ENCODE data around the gene FAM120C. TPM values are rescaled to one million over a fixed set of nuclear protein-coding genes. Genes with fewer than 3 reads are reported as not detected.
A peak's percentile ranks its signal among the peaks of the same experiment; 100 is the strongest.

Gene FAM120C
- total and polyA plus RNA-seq, 2 of the 4 experiments (the other 2 are of a cell fraction), result 3.4 to 3.6 TPM

GRCh38 chrX:54134269-54134668 is 48.8 kb downstream of the FAM120C start:
- POLR2A ChIA-PET (ENCODE audit: unreplicated experiment), result no interaction called here
- peak; percentile 75 for TF ChIP-seq MAFK (IDR thresholded peaks at IDR 0.05; ENCODE audit: low read depth, low read length)
- TF ChIP-seq BHLHE40 (IDR thresholded peaks at IDR 0.05; ENCODE audit: low read depth, low read length), result no peak
- Histone ChIP-seq H3K9me3 (ENCODE audit: control insufficient read depth, insufficient read depth, low read length) (no peaks in the 10 kb centered on the region), H4K8ac (ENCODE audit: low read depth in 2 of 2, low read length in 2 of 2) (no peak overlapping the region), H3K4me1 (ENCODE audit: control insufficient read depth, insufficient read depth, low read length) (no peaks in the 10 kb centered on the region), H4K20me1 (ENCODE audit: insufficient read depth, low read length) (no peaks in the 10 kb centered on the region), H3K23ac (ENCODE audit: low read depth, low read length) (no peak overlapping the region), H2AFZ (replicated peaks; ENCODE audit: low read length, poor library complexity) (no peak overlapping the region), H4K5ac (ENCODE audit: low read depth, low read length) (no peak overlapping the region), H3K4me2 (ENCODE audit: low read depth, low read length) (no peak overlapping the region), H3K27ac (ENCODE audit: insufficient read depth, low read length) (no peak overlapping the region), H4K91ac (ENCODE audit: insufficient read depth, low read depth, low read length) (no peak overlapping the region), H2BK120ac (ENCODE audit: low read depth, low read length) (no peak overlapping the region), H3K27me3 (ENCODE audit: control insufficient read depth, insufficient read depth, low read length) (no peaks in the 10 kb centered on the region; the same call in 1 of the 2 replicates), H3K4me3 (ENCODE audit: insufficient read depth, low read depth, low read length) (no peak overlapping the region), H3K18ac (ENCODE audit: low read depth, low read length) (no peak overlapping the region), H3K9me1 (ENCODE audit: insufficient read depth, low read length) (no peaks in the 10 kb centered on the region), H3K56ac (ENCODE audit: extremely low read depth, insufficient read depth, low read length) (no peak overlapping the region), H3K4ac (ENCODE audit: low read depth, low read length) (no peak overlapping the region), H3K36me3 (ENCODE audit: control insufficient read depth, insufficient read depth, low read length) (peaks cover 13% of the 10 kb centered on the region), H2BK15ac (ENCODE audit: low read depth, low read length) (no peak overlapping the region), H2BK5ac (ENCODE audit: low read depth, low read length, poor library complexity, severe bottlenecking) (no peak overlapping the region), H2AK9ac (replicated peaks; ENCODE audit: low read depth, low read length, poor library complexity) (no peak overlapping the region), H2BK20ac (ENCODE audit: low read depth, low read length) (no peak overlapping the region), H3K14ac (replicated peaks; ENCODE audit: low read depth, low read length) (no peak overlapping the region), H3K9ac (ENCODE audit: low read depth, low read length) (no peak overlapping the region), H3K79me1 (ENCODE audit: low read depth in 1 of 2, low read length in 2 of 2) (no peaks in the 10 kb centered on the region), H2AK5ac (ENCODE audit: low read depth, low read length) (no peak overlapping the region)
- BruUV-seq (replicated peaks), result no TSS peak
- CTCF ChIA-PET, result no interaction called here
- ATAC-seq (ENCODE audit: low read depth), result no peak
- in situ Hi-C loops (cut with MboI; ENCODE audit: low sequenced_read_pairs), result no loop called here
- intact Hi-C loops (cut with micrococcal nuclease), result no loop called here
- dilution Hi-C loops (cut with HindIII; ENCODE audit: low sequenced_read_pairs, unreplicated experiment), result no loop called here
- DNase-seq, result no peak
- WGBS, 2 experiments (ENCODE audit: extremely low coverage in 2 of 2, insufficient read length in 1 of 2), result 83% methylated on average over 1 of the region's 2 CpGs; no CpG with 5 or more reads in 1 of the 2 experiments

Measured in IMR-90 (cell line).